SH-SY5Y (cell line): Measurements from ENCODE around the gene RPL15.

Source experiments
- GATA2 ChIP-seq: IDR thresholded peaks from 2 replicates; pipeline ENCODE4 v1.6.1; 2011; ENCODE audit warnings: mild to moderate bottlenecking, low read depth, low read length
- GATA3 ChIP-seq: IDR thresholded peaks from 2 replicates; pipeline ENCODE4 v1.6.1; 2011; ENCODE audit warnings: low read depth, mild to moderate bottlenecking, low read length, moderate library complexity

DNA sequence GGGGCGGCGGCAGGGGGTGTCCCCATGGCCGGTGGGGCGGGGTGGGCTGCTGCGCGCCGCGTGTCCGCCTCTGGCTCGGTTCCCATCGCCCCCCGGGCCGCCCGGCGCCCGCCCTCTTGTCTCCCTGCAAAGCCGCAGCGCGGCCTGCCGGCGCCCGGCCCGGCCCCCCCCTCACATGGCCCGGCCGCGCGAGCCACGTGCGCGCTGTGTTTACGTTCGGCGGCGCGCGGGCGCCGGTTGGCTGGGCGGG, 28.7 kb downstream of the RPL15 start:
- TF ChIP-seq GATA3 (no peak), GATA2 (no peak)
